Measurements from ENCODE around the gene ASPSCR1.
A peak's percentile ranks its signal among the peaks of the same experiment; 100 is the strongest.

Gene ASPSCR1

DNA sequence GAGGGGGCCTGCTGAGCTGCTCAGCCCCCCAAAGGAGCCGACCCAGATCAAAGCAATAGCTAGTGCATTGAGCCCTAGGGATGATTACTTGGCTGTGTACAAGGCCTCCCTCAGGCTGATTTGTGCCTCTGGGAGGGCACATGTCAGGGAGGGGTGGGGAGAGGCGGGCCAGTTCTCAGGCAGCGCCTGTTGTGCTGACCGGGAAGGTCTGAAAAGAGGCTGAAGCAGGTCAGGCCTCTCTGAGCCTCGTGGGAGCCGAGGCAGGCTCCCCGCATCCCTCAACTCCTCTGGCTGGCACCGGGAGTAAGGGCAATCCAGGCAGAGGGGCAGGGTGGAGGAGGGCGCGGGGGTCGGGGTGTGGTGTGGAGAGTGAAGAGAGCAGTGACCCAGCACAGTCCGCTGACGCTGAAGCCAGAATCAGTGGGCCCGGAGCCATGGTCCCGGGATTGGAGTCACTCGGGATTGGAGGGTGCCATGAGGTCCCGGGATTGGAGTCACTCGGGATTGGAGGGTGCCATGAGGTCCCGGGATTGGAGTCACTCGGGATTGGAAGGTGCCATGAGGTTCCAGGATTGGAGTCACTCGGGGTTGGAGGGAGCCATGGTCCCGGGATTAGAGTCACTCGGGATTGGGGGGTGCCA is 57.1 kb downstream of the ASPSCR1 start:
- peaks cover 18% of the 10 kb centered on the region for H3K36me3 ChIP-seq (ENCODE audit: low read depth)
- no peak for ATAC-seq (ENCODE audit: low read depth)

DNA sequence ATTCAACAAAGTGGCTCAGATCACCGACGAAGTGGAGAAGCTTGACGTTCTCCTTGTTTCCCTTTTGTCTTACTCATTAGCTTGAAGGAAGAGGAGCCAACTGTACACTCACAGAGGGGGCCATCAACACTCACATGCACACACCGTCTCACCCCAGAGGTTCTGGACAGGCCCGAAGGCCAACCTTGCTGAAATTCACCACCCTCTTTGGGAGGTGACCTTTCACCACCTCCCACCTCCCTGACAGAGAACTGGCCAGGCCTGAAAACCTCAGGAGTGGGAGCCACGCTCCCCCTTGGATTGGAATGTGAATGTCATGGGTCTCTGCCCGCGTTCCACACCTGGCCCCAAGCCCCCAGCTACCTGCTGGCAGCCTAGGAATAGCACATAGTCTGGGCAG is 58.1 kb downstream of the ASPSCR1 start:
- Histone ChIP-seq H3K27me3 (ENCODE audit: insufficient read depth, poor library complexity, severe bottlenecking) (no peaks in the 10 kb centered on the region), H3K36me3 (ENCODE audit: low read depth) (peaks cover 18% of the 10 kb centered on the region), H3K4me3 (ENCODE audit: severe bottlenecking) (no peak overlapping the region), H3K27ac (ENCODE audit: poor library complexity, severe bottlenecking) (no peak overlapping the region), H3K9me3 (ENCODE audit: severe bottlenecking) (no peaks in the 10 kb centered on the region), H3K4me1 (ENCODE audit: insufficient read depth, poor library complexity, severe bottlenecking) (no peaks in the 10 kb centered on the region)
- no peak for ATAC-seq (ENCODE audit: low read depth)
- TF ChIP-seq, protein P1, sequence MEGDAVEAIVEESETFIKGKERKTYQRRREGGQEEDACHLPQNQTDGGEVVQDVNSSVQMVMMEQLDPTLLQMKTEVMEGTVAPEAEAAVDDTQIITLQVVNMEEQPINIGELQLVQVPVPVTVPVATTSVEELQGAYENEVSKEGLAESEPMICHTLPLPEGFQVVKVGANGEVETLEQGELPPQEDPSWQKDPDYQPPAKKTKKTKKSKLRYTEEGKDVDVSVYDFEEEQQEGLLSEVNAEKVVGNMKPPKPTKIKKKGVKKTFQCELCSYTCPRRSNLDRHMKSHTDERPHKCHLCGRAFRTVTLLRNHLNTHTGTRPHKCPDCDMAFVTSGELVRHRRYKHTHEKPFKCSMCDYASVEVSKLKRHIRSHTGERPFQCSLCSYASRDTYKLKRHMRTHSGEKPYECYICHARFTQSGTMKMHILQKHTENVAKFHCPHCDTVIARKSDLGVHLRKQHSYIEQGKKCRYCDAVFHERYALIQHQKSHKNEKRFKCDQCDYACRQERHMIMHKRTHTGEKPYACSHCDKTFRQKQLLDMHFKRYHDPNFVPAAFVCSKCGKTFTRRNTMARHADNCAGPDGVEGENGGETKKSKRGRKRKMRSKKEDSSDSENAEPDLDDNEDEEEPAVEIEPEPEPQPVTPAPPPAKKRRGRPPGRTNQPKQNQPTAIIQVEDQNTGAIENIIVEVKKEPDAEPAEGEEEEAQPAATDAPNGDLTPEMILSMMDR (IDR thresholded peaks at IDR 0.05; ENCODE audit: poor library complexity, severe bottlenecking): no peak
- DNase-seq (ENCODE audit: low spot score): no peak

More for the DNA sequence above, 57.1 kb downstream of the ASPSCR1 start:
- DNase-seq (ENCODE audit: low spot score): no peak
- Histone ChIP-seq H3K9me3 (ENCODE audit: severe bottlenecking) (no peaks in the 10 kb centered on the region), H3K4me1 (ENCODE audit: insufficient read depth, poor library complexity, severe bottlenecking) (no peaks in the 10 kb centered on the region), H3K27me3 (ENCODE audit: insufficient read depth, poor library complexity, severe bottlenecking) (no peaks in the 10 kb centered on the region), H3K4me3 (ENCODE audit: severe bottlenecking) (no peak overlapping the region), H3K27ac (ENCODE audit: poor library complexity, severe bottlenecking) (no peak overlapping the region)
- TF ChIP-seq, protein P1 (IDR thresholded peaks at IDR 0.05; ENCODE audit: poor library complexity, severe bottlenecking): no peak

DNA sequence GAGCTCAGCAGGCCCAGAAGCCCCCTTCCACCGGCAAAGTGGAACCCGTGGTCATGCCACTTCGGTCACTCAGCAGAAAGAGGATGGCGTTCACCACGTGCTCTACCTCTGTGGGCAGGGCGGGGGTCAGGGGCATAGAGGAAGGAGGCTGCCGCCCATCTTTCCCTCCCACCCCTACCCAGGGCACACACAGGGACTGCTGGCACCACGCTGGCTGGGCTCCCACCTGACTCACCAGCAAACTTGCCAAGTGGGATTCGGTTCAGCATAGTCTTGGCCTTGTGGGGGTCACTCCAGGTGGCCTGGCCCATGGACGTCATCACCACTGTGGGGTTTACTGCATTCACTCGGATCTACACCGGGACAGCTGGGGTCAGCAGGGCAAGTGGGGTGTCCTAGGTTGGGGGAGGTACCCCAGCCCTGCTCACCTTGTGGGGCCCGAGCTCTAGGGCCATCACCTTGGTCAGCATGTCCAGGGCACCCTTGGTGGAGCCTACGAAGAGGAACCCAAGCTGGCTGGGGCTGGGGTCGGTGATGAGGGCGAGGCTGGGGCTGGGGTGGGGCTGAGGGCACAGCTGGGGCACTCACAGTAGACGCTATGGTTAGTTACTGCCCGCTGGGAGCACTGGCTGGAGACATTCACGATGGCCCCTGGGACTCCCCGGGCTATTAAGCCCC is 58.7 kb downstream of the ASPSCR1 start:
- H3K4me1 ChIP-seq (ENCODE audit: insufficient read depth, poor library complexity, severe bottlenecking): no peaks in the 10 kb centered on the region
- TF ChIP-seq, protein P1 (IDR thresholded peaks at IDR 0.05; ENCODE audit: poor library complexity, severe bottlenecking): no peak
- H3K4me3 ChIP-seq (ENCODE audit: severe bottlenecking): peak overlapping the region; percentile 65
- ATAC-seq (ENCODE audit: low read depth) (no peak), DNase-seq (ENCODE audit: low spot score) (no peak)
- H3K27me3 ChIP-seq (ENCODE audit: insufficient read depth, poor library complexity, severe bottlenecking): no peaks in the 10 kb centered on the region
- no peaks in the 10 kb centered on the region for H3K9me3 ChIP-seq (ENCODE audit: severe bottlenecking)
- peaks cover 18% of the 10 kb centered on the region for H3K36me3 ChIP-seq (ENCODE audit: low read depth)
- no peak overlapping the region for H3K27ac ChIP-seq (ENCODE audit: poor library complexity, severe bottlenecking)

DNA sequence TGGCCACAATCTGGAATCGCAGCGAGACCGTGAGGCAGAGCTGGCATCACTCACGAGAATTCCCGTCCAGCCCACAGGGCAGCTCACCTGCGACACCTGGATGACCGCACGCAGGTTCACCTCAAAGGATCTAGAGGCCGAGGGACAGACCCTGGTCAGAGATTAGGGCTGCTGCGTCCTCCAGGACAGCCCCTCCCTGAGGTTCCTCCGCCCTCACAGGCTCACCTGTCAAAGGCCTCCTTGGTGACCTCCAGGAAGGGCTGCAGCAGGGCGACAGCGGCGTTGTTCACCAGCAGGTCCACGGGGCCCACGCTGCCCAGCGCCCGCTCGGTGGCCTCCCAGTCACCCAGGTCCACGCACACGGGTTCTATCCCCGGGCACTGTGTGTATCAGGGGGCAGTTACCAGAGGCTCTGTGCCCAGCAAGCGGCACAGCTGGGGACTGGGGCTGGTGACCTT is 59.2 kb downstream of the ASPSCR1 start:
- Histone ChIP-seq H3K27ac (ENCODE audit: poor library complexity, severe bottlenecking) (peak overlapping the region; percentile 35), H3K4me1 (ENCODE audit: insufficient read depth, poor library complexity, severe bottlenecking) (no peaks in the 10 kb centered on the region), H3K27me3 (ENCODE audit: insufficient read depth, poor library complexity, severe bottlenecking) (no peaks in the 10 kb centered on the region), H3K36me3 (ENCODE audit: low read depth) (peaks cover 18% of the 10 kb centered on the region), H3K9me3 (ENCODE audit: severe bottlenecking) (no peaks in the 10 kb centered on the region), H3K4me3 (ENCODE audit: severe bottlenecking) (peak overlapping the region; percentile 65)
- ATAC-seq (ENCODE audit: low read depth) (no peak), DNase-seq (ENCODE audit: low spot score) (no peak)
- TF ChIP-seq, protein P1 (IDR thresholded peaks at IDR 0.05; ENCODE audit: poor library complexity, severe bottlenecking): no peak
